Caco-2 (cell line): Measurements from ENCODE around the gene SPRED2. TPM values are rescaled to one million over a fixed set of nuclear protein-coding genes. Genes with fewer than 3 reads are reported as not detected.

Source experiments
- BruUV-seq: library from RNA; stranded (reverse); fragments of 400-500 nt; replicated peaks from 2 replicates; lab custom pipeline; 2021; lab: Mats Ljungman, UMichigan
- CTCF ChIA-PET: fragments of 300-600 bp; sonication (Branson Sonifier 250); formaldehyde crosslinking; loops from one replicate; lab custom pipeline; 2022; ENCODE audit warnings: antibody characterized with exemption; lab: Charles Lee
- POLR2A ChIA-PET: fragments of 300-600 bp; sonication (Branson Sonifier 250); formaldehyde crosslinking; loops from one replicate; lab custom pipeline; 2022; ENCODE audit warnings: antibody characterized with exemption; lab: Charles Lee
- DNase-seq, 2 experiments: peaks; one replicate each; pipeline versions ENCODE4 v3.0.0 to v3.0.0-alpha.2; 2020 to 2022
- H3K27me3 ChIP-seq: replicated peaks from 2 replicates; pipeline ENCODE4 v1.6.0; 2011; ENCODE audit warnings: low read length; ENCODE audit not compliant: control insufficient read depth, insufficient read depth
- H3K36me3 ChIP-seq: 2 replicates; pipeline ENCODE4 v1.5.1; 2011; ENCODE audit warnings: low read length; ENCODE audit not compliant: control insufficient read depth, insufficient read depth
- H3K4me1 ChIP-seq: fragments of 250-450 bp; sonication (Bioruptor Pico); 2 replicates; pipeline ENCODE4 v1.5.1; 2020; ENCODE audit warnings: mild to moderate bottlenecking
- H3K4me3 ChIP-seq: 2 replicates; pipeline ENCODE4 v1.5.1; 2011; ENCODE audit warnings: low read depth, mild to moderate bottlenecking, control low read depth, low read length
- H3K9me3 ChIP-seq: fragments of 250-450 bp; sonication (Bioruptor Pico); 2 replicates; pipeline ENCODE4 v1.5.1; 2020; ENCODE audit warnings: mild to moderate bottlenecking, moderate library complexity
- H3K27ac Mint-ChIP-seq: one replicate; pipeline ENCODE4 v1.8.0; 2022; ENCODE audit warnings: mixed read lengths; ENCODE audit not compliant: unreplicated experiment
- H3K27me3 Mint-ChIP-seq: one replicate; pipeline ENCODE4 v1.8.0; 2022; ENCODE audit warnings: mixed read lengths; ENCODE audit not compliant: insufficient read depth, unreplicated experiment
- H3K36me3 Mint-ChIP-seq: one replicate; pipeline ENCODE4 v1.8.0; 2022; ENCODE audit warnings: mild to moderate bottlenecking, mixed read lengths; ENCODE audit not compliant: insufficient read depth, unreplicated experiment
- H3K4me1 Mint-ChIP-seq: one replicate; pipeline ENCODE4 v1.8.0; 2022; ENCODE audit warnings: low read depth, mixed read lengths; ENCODE audit not compliant: unreplicated experiment
- H3K4me3 Mint-ChIP-seq: one replicate; pipeline ENCODE4 v1.8.0; 2022; ENCODE audit warnings: mild to moderate bottlenecking, moderate library complexity, mixed read lengths; ENCODE audit not compliant: unreplicated experiment
- H3K9me3 Mint-ChIP-seq: one replicate; pipeline ENCODE4 v1.8.0; 2022; ENCODE audit warnings: mixed read lengths; ENCODE audit not compliant: unreplicated experiment
- CTCF ChIP-seq, 2 experiments: fragments of 200-600 bp in 1 of 2; IDR thresholded peaks; 1 replicate in 1 of 2; 2 replicates in 1 of 2; pipeline versions ENCODE4 v1.5.1 to v1.8.0; 2011 to 2022; ENCODE audit warnings: antibody characterized with exemption in 1 of 2, control low read depth in 1 of 2, inconsistent platforms in 1 of 2, low read depth in 1 of 2, low read length in 1 of 2, mild to moderate bottlenecking in 1 of 2, moderate library complexity in 1 of 2; ENCODE audit not compliant: insufficient read depth in 1 of 2, severe bottlenecking in 1 of 2, unreplicated experiment in 1 of 2
- intact Hi-C: fragments of 100-400 bp; cut with micrococcal nuclease; formaldehyde crosslinking; loops from one replicate; pipeline ENCODE4 v1.10.0; 2022; ENCODE audit not compliant: unreplicated experiment
- total RNA-seq: library from RNA; stranded (reverse); gene quantifications from 2 replicates; pipeline ENCODE4 v1.2.3, GENCODE V29; 2022

The SPRED2 gene
- total RNA-seq, 1 experiment from 2014 or later: 49.9 TPM

GRCh38 chr2:65297544-65297943 is 134.9 kb downstream of the SPRED2 start:
- Mint-ChIP-seq H3K27me3 (no peaks in the 10 kb centered on the region), H3K27ac (no peak overlapping the region), H3K9me3 (no peaks in the 10 kb centered on the region), H3K4me3 (no peak overlapping the region), H3K36me3 (no peaks in the 10 kb centered on the region), H3K4me1 (peaks cover 26% of the 10 kb centered on the region)
- intact Hi-C loops: no loop called here
- TF ChIP-seq CTCF (IDR thresholded peaks at IDR 0.05; ENCODE audit: insufficient read depth in 1 of 2, low read depth in 1 of 2, low read length in 1 of 2, severe bottlenecking in 1 of 2, unreplicated experiment in 1 of 2): no peak
- BruUV-seq: no TSS peak
- Histone ChIP-seq H3K4me3 (no peak overlapping the region), H3K9me3 (no peaks in the 10 kb centered on the region), H3K4me1 (peaks cover 22% of the 10 kb centered on the region), H3K27me3 (no peaks in the 10 kb centered on the region), H3K36me3 (no peaks in the 10 kb centered on the region)
- DNase-seq: no peak
- ChIA-PET CTCF (no interaction called here), POLR2A (no interaction called here)

GRCh38 chr2:65296971-65297370 is 135.4 kb downstream of the SPRED2 start:
- Histone ChIP-seq H3K4me3 (no peak overlapping the region), H3K4me1 (peaks cover 19% of the 10 kb centered on the region), H3K9me3 (no peaks in the 10 kb centered on the region), H3K36me3 (no peaks in the 10 kb centered on the region), H3K27me3 (no peaks in the 10 kb centered on the region)
- no peak for DNase-seq
- Mint-ChIP-seq H3K4me3 (no peak overlapping the region), H3K4me1 (peaks cover 20% of the 10 kb centered on the region), H3K27me3 (no peaks in the 10 kb centered on the region), H3K9me3 (no peaks in the 10 kb centered on the region), H3K36me3 (no peaks in the 10 kb centered on the region), H3K27ac (no peak overlapping the region)
- POLR2A ChIA-PET: no interaction called here
- intact Hi-C loops: no loop called here
- CTCF ChIA-PET: no interaction called here
- no TSS peak for BruUV-seq
- no peak for TF ChIP-seq CTCF (IDR thresholded peaks at IDR 0.05; ENCODE audit: insufficient read depth in 1 of 2, low read depth in 1 of 2, low read length in 1 of 2, severe bottlenecking in 1 of 2, unreplicated experiment in 1 of 2)

- Mint-ChIP-seq H3K27ac (no peak overlapping the region), H3K4me1 (peaks cover 17% of the 10 kb centered on the region), H3K36me3 (no peaks in the 10 kb centered on the region), H3K27me3 (no peaks in the 10 kb centered on the region), H3K9me3 (no peaks in the 10 kb centered on the region), H3K4me3 (no peak overlapping the region)
- CTCF ChIA-PET: no interaction called here
- Histone ChIP-seq H3K4me1 (no peaks in the 10 kb centered on the region), H3K27me3 (no peaks in the 10 kb centered on the region), H3K36me3 (no peaks in the 10 kb centered on the region), H3K4me3 (no peak overlapping the region), H3K9me3 (no peaks in the 10 kb centered on the region)
- no TSS peak for BruUV-seq
- no peak for DNase-seq
- TF ChIP-seq CTCF (IDR thresholded peaks at IDR 0.05; ENCODE audit: insufficient read depth in 1 of 2, low read depth in 1 of 2, low read length in 1 of 2, severe bottlenecking in 1 of 2, unreplicated experiment in 1 of 2): no peak
- intact Hi-C loops: no loop called here
- POLR2A ChIA-PET: no interaction called here
Measured at GRCh38 chr2:65294701-65295100, 137.7 kb downstream of the SPRED2 start.
